ENCODE results near the gene FLOT2. TPM values are rescaled to one million over a fixed set of nuclear protein-coding genes. Genes with fewer than 3 reads are reported as not detected.
"Not testable (repeated sequence)": the region's sequence is repeated elsewhere in the genome, so short reads cannot be mapped to it uniquely, and the experiment has no call there.

Gene FLOT2
- total and polyA plus RNA-seq, 3 donors from 2014 or later = 20.9 to 33.2 (median 31.3) TPM

- no peak for TF ChIP-seq POLR2A (IDR thresholded peaks at IDR 0.05)
- TF ChIP-seq CTCF (IDR thresholded peaks at IDR 0.05) = no peak
- no peak overlapping the region for H3K27ac ChIP-seq
- intact Hi-C loops (cut with DNase I; ENCODE audit: low total_unique reads) = no loop called here
- no peak overlapping the region for H3K4me3 ChIP-seq
- no peak for DNase-seq
- WGBS, 2 donors = 81 to 82% methylated on average over 5 of the region's 5 CpGs
- peaks cover 20% of the 10 kb centered on the region for H3K4me1 ChIP-seq
- no peaks in the 10 kb centered on the region for H3K9me3 ChIP-seq
- H3K36me3 ChIP-seq (ENCODE audit: low read depth, missing control alignments) = no peaks in the 10 kb centered on the region
- no peaks in the 10 kb centered on the region for H3K27me3 ChIP-seq
Measured at GRCh38 chr17:28937044-28937729, 39.7 kb upstream of the FLOT2 start.

GRCh38 chr17:28935744-28936460, 38.4 kb upstream of the FLOT2 start:
- Histone ChIP-seq H3K9me3 (no peaks in the 10 kb centered on the region), H3K27ac (no peak overlapping the region), H3K4me1 (peaks cover 20% of the 10 kb centered on the region), H3K27me3 (no peaks in the 10 kb centered on the region), H3K4me3 (no peak overlapping the region), H3K36me3 (ENCODE audit: low read depth, missing control alignments) (no peaks in the 10 kb centered on the region)
- WGBS, 2 donors = 89 to 93% methylated on average over 8 of the region's 8 CpGs
- intact Hi-C loops (cut with DNase I; ENCODE audit: low total_unique reads) = no loop called here
- TF ChIP-seq CTCF (IDR thresholded peaks at IDR 0.05) (no peak), POLR2A (IDR thresholded peaks at IDR 0.05) (no peak)
- no peak for DNase-seq

GRCh38 chr17:28934508-28934907, 37.0 kb upstream of the FLOT2 start:
- H3K27me3 ChIP-seq; H3K4me3 ChIP-seq; H3K36me3 ChIP-seq (ENCODE audit: low read depth, missing control alignments); H3K9me3 ChIP-seq; H3K4me1 ChIP-seq; H3K27ac ChIP-seq; DNase-seq; intact Hi-C loops (cut with DNase I; ENCODE audit: low total_unique reads): not testable (repeated sequence)
- WGBS, 2 donors = 97% methylated on average over 8 of the region's 8 CpGs

- no peak for TF ChIP-seq CTCF (IDR thresholded peaks at IDR 0.05)
- intact Hi-C loops (cut with DNase I; ENCODE audit: low total_unique reads) = no loop called here
- no peaks in the 10 kb centered on the region for H3K36me3 ChIP-seq (ENCODE audit: low read depth, missing control alignments)
- no peak for DNase-seq
- H3K9me3 ChIP-seq = no peaks in the 10 kb centered on the region
- no peak overlapping the region for H3K4me3 ChIP-seq
- H3K27ac ChIP-seq = no peak overlapping the region
- WGBS, 2 donors = 88 to 97% methylated on average over 2 of the region's 2 CpGs
- no peaks in the 10 kb centered on the region for H3K27me3 ChIP-seq
- no peaks in the 10 kb centered on the region for H3K4me1 ChIP-seq
Measured at GRCh38 chr17:28929787-28930186, 32.3 kb upstream of the FLOT2 start.

GRCh38 chr17:28928061-28928460, 30.5 kb upstream of the FLOT2 start:
- TF ChIP-seq POLR2A (IDR thresholded peaks at IDR 0.05) (no peak), CTCF (IDR thresholded peaks at IDR 0.05) (no peak)
- intact Hi-C loops (cut with DNase I; ENCODE audit: low total_unique reads) = no loop called here
- WGBS, 2 donors = 95 to 98% methylated on average over 2 of the region's 2 CpGs
- Histone ChIP-seq H3K9me3 (no peaks in the 10 kb centered on the region), H3K27me3 (no peaks in the 10 kb centered on the region), H3K4me1 (no peaks in the 10 kb centered on the region), H3K27ac (no peak overlapping the region), H3K4me3 (no peak overlapping the region), H3K36me3 (ENCODE audit: low read depth, missing control alignments) (no peaks in the 10 kb centered on the region)
- DNase-seq = no peak
